Hematopoietic multipotent progenitor cell treated with erythropoietin and hydrocortisone succinate and interleukin-3 and kit ligand, for 15 days (in vitro differentiated cells): ENCODE measurements around the gene MCTP1.
A peak's percentile ranks its signal among the peaks of the same experiment; 100 is the strongest.

Experiments used
- DNase-seq: peaks from one replicate; pipeline ENCODE4 v3.0.0-alpha.2; 2015; ENCODE audit warnings: low spot score

The MCTP1 gene

GRCh38 chr5:94945656-94946055 is 339.2 kb downstream of the MCTP1 start:
- DNase-seq: no peak

GRCh38 chr5:94944160-94944559 is 340.7 kb downstream of the MCTP1 start:
- DNase-seq: no peak

- DNase-seq: no peak
Measured at GRCh38 chr5:94941122-94941755, 343.7 kb downstream of the MCTP1 start.

- DNase-seq: no peak
Measured at GRCh38 chr5:94932259-94932658, 352.6 kb downstream of the MCTP1 start.

GRCh38 chr5:94928891-94929290 is 356.0 kb downstream of the MCTP1 start:
- no peak for DNase-seq

GRCh38 chr5:94920570-94920969 is 364.3 kb downstream of the MCTP1 start:
- no peak for DNase-seq

- DNase-seq: no peak
Measured at GRCh38 chr5:94916619-94917018, 368.3 kb downstream of the MCTP1 start.

GRCh38 chr5:94911276-94911675 is 373.6 kb downstream of the MCTP1 start:
- no peak for DNase-seq

- DNase-seq: no peak
Measured at GRCh38 chr5:94910721-94911120, 374.2 kb downstream of the MCTP1 start.

- DNase-seq: peak; percentile 35
Measured at GRCh38 chr5:94908889-94909480, 375.9 kb downstream of the MCTP1 start.

GRCh38 chr5:94906750-94907149 is 378.1 kb downstream of the MCTP1 start:
- DNase-seq: no peak

- no peak for DNase-seq
Measured at GRCh38 chr5:94903726-94904125, 381.2 kb downstream of the MCTP1 start.

- no peak for DNase-seq
Measured at GRCh38 chr5:94901191-94901979, 383.5 kb downstream of the MCTP1 start.

GRCh38 chr5:94900006-94900505 is 384.8 kb downstream of the MCTP1 start:
- DNase-seq: no peak

GRCh38 chr5:94893412-94894135 is 391.3 kb downstream of the MCTP1 start:
- DNase-seq: no peak

- DNase-seq: no peak
Measured at GRCh38 chr5:94891972-94892371, 392.9 kb downstream of the MCTP1 start.

GRCh38 chr5:94891565-94891964 is 393.3 kb downstream of the MCTP1 start:
- no peak for DNase-seq

GRCh38 chr5:94890907-94891306 is 394.0 kb downstream of the MCTP1 start:
- DNase-seq: no peak

- no peak for DNase-seq
Measured at GRCh38 chr5:94888674-94889073, 396.2 kb downstream of the MCTP1 start.

GRCh38 chr5:94885931-94886330 is 399.0 kb downstream of the MCTP1 start:
- no peak for DNase-seq

GRCh38 chr5:94884311-94884710 is 400.6 kb downstream of the MCTP1 start:
- DNase-seq: no peak

GRCh38 chr5:94872526-94872925 is 412.4 kb downstream of the MCTP1 start:
- no peak for DNase-seq
